Psoas muscle (tissue), 8 donors: ENCODE results near the gene ADAM11. TPM values are rescaled to one million over a fixed set of nuclear protein-coding genes. Genes with fewer than 3 reads are reported as not detected.
"Not testable (repeated sequence)": the region's sequence is repeated elsewhere in the genome, so short reads cannot be mapped to it uniquely, and the experiment has no call there.

ENCODE experiments used
- ATAC-seq, 4 donors: fragments of 200-7000 bp; cut with Tn5 transposase; one replicate each; pipeline ENCODE4 v1.9.1; 2020; ENCODE audit warnings: moderate library complexity in 3 of 4, mild to moderate bottlenecking in 2 of 4
- DNase-seq, 2 donors: peaks; one replicate each; pipeline ENCODE4 v3.0.0-alpha.2; 2020
- H3K27ac ChIP-seq: fragments of 200-600 bp; one replicate; pipeline ENCODE4 v1.8.0; 2022
- H3K27me3 ChIP-seq, 3 donors: fragments of 200-600 bp in 1 of 3; one replicate each; pipeline versions ENCODE4 v1.6.1 to v1.8.0; 2013 to 2022; ENCODE audit warnings: low read length in 2 of 3, mild to moderate bottlenecking in 2 of 3, moderate library complexity in 1 of 3; ENCODE audit not compliant: insufficient read depth in 3 of 3
- H3K36me3 ChIP-seq, 2 donors: fragments of 200-600 bp in 1 of 2; one replicate each; pipeline versions ENCODE4 v1.6.1 to v1.8.0; 2013 to 2022; ENCODE audit warnings: low read depth in 1 of 2, mild to moderate bottlenecking in 1 of 2, moderate library complexity in 1 of 2; ENCODE audit not compliant: insufficient read depth in 1 of 2
- H3K4me1 ChIP-seq: fragments of 200-600 bp; one replicate; pipeline ENCODE4 v1.8.0; 2022
- H3K4me3 ChIP-seq: fragments of 200-600 bp; one replicate; pipeline ENCODE4 v1.8.0; 2022; ENCODE audit warnings: mild to moderate bottlenecking
- H3K9me3 ChIP-seq: fragments of 200-600 bp; one replicate; pipeline ENCODE4 v1.8.0; 2022
- CTCF ChIP-seq: fragments of 200-600 bp; IDR thresholded peaks from one replicate; pipeline ENCODE4 v1.8.0; 2022; ENCODE audit warnings: antibody characterized with exemption
- WGBS, 3 donors: extraction: QIAGEN DNeasy Blood & Tissue Kit; methylation state at CpG; one replicate each; pipeline versions ENCODE4 v1.1.6 to v1.1.7; 2013; 5-methylcytosine and 5-hydroxymethylcytosine counted together
- intact Hi-C, 2 donors: fragments of 100-400 bp; cut with DNase I; formaldehyde crosslinking; loops; one replicate each; pipeline versions ENCODE4 v1.11.0 to v1.14.2; 2022
- polyA plus RNA-seq, 3 donors: library from polyadenylated mRNA; stranded (reverse); fragments of 200-250 nt; gene quantifications; one replicate each; pipeline ENCODE4 v1.2.3, GENCODE V29; 2013
- total RNA-seq, 4 donors: library from RNA; stranded (reverse); fragmentation: NEBNext Ultra II Directional in 2 of 4; extraction: Animal tissue kit (Norgen Biotek cat#: 25700) in 2 of 4; gene quantifications; one replicate each; pipeline versions ENCODE4 v1.2.1 to v1.2.4, GENCODE V29; 2021 to 2023
- donor health status: healthy with polysubstance abuse.
- donor health status: DM: no; HTN: no; CAD: no; lungs with moderate emphysema.
- donor health status: Bipolar disorder and iron deficiency.
- donor health status: healthy.
- donor health status: DM: yes; HTN: yes; CAD: no.
- donor health status: DM: no; HTN: no; CAD: no.
- donor health status: DM: no; HTN: no; CAD: no.
- donor health status: DM: yes; HTN: yes; CAD: no.

Gene ADAM11
- total and polyA plus RNA-seq, 7 donors = 0.03 to 0.26 (median 0.15) TPM; not detected in 2

GRCh38 chr17:44812263-44812662, 53.5 kb downstream of the ADAM11 start:
- intact Hi-C loops = no loop called here
- no peaks in the 10 kb centered on the region for H3K9me3 ChIP-seq
- no peak for TF ChIP-seq CTCF
- H3K4me3 ChIP-seq = no peak overlapping the region
- H3K27me3 ChIP-seq = no peaks in the 10 kb centered on the region
- no peak overlapping the region for H3K27ac ChIP-seq
- H3K36me3 ChIP-seq = no peaks in the 10 kb centered on the region
- DNase-seq (no peak), ATAC-seq (no peak)
- 64 to 68% (median 67%) methylated on average over 4 of the region's 4 CpGs for WGBS, 3 donors
- H3K4me1 ChIP-seq = no peaks in the 10 kb centered on the region

GRCh38 chr17:44818508-44818907, 59.7 kb downstream of the ADAM11 start:
- H3K4me1 ChIP-seq, H3K36me3 ChIP-seq, H3K4me3 ChIP-seq, DNase-seq, H3K27ac ChIP-seq, intact Hi-C loops, H3K9me3 ChIP-seq, ATAC-seq: not testable (repeated sequence)
- 87 to 95% (median 87%) methylated on average over 6 of the region's 6 CpGs for WGBS, 3 donors
- H3K27me3 ChIP-seq = peaks cover 0 to 24% (median 0%) of the 10 kb centered on the region in 3 donors

- H3K4me3 ChIP-seq = no peak overlapping the region
- DNase-seq (no peak), ATAC-seq (no peak)
- H3K9me3 ChIP-seq = no peaks in the 10 kb centered on the region
- H3K27me3 ChIP-seq = peaks cover 0 to 41% (median 0%) of the 10 kb centered on the region in 3 donors
- no peaks in the 10 kb centered on the region for H3K36me3 ChIP-seq
- H3K4me1 ChIP-seq = no peaks in the 10 kb centered on the region
- WGBS, 3 donors = 28 to 32% (median 31%) methylated on average over 7 of the region's 7 CpGs
- intact Hi-C loops = no loop called here
- no peak for TF ChIP-seq CTCF
- H3K27ac ChIP-seq = no peak overlapping the region
Observed at GRCh38 chr17:44820631-44821212, 61.9 kb downstream of the ADAM11 start.

- DNase-seq, H3K27ac ChIP-seq, H3K36me3 ChIP-seq, H3K9me3 ChIP-seq, H3K4me1 ChIP-seq, intact Hi-C loops, ATAC-seq, H3K4me3 ChIP-seq: not testable (repeated sequence)
- WGBS, 3 donors = 86 to 91% (median 90%) methylated on average over 9 of the region's 9 CpGs
- peaks cover 0 to 71% (median 9%) of the 10 kb centered on the region in 3 donors for H3K27me3 ChIP-seq
Observed at GRCh38 chr17:44825236-44825635, 66.4 kb downstream of the ADAM11 start.

GRCh38 chr17:44826123-44826790, 67.5 kb downstream of the ADAM11 start:
- no peaks in the 10 kb centered on the region for H3K36me3 ChIP-seq
- no peak overlapping the region for H3K27ac ChIP-seq
- peaks cover 4 to 82% (median 17%) of the 10 kb centered on the region in 3 donors for H3K27me3 ChIP-seq
- intact Hi-C loops = no loop called here
- no peak for DNase-seq
- H3K9me3 ChIP-seq = no peaks in the 10 kb centered on the region
- ATAC-seq = no peak
- peak overlapping the region; percentile 68 for H3K4me3 ChIP-seq
- no peaks in the 10 kb centered on the region for H3K4me1 ChIP-seq
- TF ChIP-seq CTCF = no peak
- WGBS, 3 donors = 87 to 92% (median 88%) methylated on average over 15 of the region's 15 CpGs
